GM18907 (cell line): ENCODE data around the gene SIX6.

ENCODE experiments used
- ATAC-seq: cut with Tn5 transposase; IDR thresholded peaks from one replicate; pipeline ENCODE4 v1.9.1; 2021; ENCODE audit warnings: mild to moderate bottlenecking, moderate library complexity; ENCODE audit not compliant: unreplicated experiment

Gene SIX6

DNA sequence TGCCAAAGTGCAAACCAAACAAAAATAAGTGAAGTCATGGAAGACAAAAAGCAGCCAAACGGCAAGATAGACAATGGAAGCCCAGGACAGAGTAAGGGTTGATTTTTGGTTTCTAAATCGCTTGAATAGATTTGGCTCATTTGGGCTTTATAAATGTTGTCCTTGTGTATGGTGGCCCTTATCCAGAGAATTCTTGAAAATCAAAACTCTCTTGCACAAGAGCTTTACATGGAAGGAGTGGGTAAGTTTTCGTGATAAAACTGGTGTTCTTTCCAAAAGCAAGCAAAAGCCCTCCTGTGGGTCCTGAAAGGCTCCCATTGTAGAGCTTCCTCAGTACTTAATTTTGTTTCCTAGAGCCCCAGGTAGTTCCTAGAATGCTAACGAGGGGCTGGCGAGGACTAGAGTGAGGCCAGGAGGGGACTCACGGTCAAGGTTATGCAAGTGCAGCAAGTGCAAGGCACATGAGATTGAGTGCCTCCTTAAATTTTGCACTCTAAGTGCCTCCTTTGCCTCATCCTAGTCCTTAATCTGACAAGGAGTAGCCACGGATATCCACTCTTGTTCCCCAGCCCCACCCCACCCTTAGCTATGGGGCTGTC is 4.1 kb downstream of the SIX6 start:
- ATAC-seq = no peak

- no peak for ATAC-seq
Observed at GRCh38 chr14:60514378-60514740, 5.4 kb downstream of the SIX6 start.

DNA sequence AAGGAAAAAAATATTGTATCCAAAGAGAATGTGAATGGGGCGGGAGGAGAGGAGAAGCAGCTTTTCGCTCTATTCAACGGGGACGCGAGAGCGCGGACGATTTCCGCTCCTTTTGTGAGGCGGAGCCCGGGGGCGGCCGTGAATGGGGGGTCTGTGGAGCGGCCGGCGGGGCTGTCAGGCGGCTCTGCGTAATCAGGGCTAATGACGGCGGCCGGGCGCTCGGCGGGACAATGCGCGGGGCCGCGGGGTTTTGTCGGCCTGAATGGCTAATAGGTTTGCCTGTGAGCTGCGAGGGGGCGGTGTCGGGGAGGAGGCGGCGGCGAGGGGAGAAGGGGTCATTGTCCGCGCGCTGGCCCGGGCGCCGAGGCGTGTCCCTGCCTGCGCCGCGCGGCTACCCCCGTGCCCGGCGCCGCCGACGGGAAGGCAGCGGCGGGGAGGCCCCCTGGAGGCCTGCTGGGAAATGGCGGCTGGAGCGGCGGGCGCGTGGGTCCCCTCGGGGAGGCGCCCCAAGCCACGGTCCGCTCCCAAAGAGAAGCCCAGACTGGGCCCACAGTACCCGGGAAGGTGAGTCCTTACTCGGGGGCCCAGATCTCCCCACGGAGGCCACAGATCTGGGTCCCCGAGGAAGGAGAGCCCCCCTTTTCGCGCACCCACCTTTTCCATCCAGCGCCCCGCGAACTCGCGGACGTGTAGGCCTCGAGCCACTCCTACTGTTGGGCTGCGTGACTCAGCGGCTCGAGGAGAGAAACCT is 6.0 kb downstream of the SIX6 start:
- ATAC-seq = no peak

GRCh38 chr14:60515511-60516289 is 6.8 kb downstream of the SIX6 start:
- no peak for ATAC-seq

DNA sequence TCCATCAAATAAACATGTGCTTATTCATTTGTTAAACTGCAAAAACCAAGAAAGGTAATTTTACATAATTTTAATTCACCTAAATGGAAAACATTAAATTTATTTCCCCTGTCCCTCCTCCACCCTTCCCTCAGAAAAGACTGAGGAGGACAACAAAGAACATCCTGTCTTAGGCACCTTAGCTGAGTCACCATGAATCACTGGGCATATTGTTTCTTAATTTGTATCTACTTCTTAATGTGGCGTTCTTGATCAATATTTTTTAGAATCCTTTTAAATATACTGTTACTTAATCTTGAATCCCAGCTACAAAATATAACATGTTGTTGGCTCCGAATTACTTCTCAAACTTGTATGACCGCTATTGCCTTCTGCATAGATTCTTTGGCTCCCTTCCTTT is 23.5 kb downstream of the SIX6 start:
- no peak for ATAC-seq

- no peak for ATAC-seq
Observed at GRCh38 chr14:60537663-60538062, 28.7 kb downstream of the SIX6 start.

GRCh38 chr14:60544659-60545058 is 35.7 kb downstream of the SIX6 start:
- no peak for ATAC-seq

DNA sequence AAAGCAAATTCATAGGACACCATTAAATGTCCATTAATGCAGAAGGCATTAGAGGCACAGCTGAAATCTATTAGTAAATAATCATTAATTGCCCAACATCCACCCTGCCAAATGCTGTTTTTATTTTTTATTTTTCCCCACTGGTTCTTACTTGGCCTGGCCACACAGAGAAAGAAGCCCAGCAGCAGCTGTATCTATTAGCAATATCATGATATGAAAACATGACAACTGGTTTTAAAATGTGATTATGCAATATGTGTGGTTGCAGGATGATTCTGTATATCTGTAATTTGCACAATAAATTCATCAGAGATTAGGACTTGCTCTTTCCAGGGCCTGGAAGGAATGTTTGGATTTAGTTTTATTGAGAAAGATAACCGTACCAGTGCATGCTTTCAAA is 44.9 kb downstream of the SIX6 start:
- ATAC-seq = no peak

GRCh38 chr14:60561845-60562746 is 53.1 kb downstream of the SIX6 start:
- ATAC-seq = peak; percentile 76
